GM12892 (cell line): ENCODE data around the gene PELI3.

ENCODE experiments used
- POLR2A ChIP-seq: IDR thresholded peaks from 2 replicates; pipeline ENCODE4 v1.6.1; 2011; ENCODE audit warnings: low read depth, low read length, control low read depth
- POLR2AphosphoS5 ChIP-seq: IDR thresholded peaks from 2 replicates; pipeline ENCODE4 v1.6.1; 2011; ENCODE audit warnings: low read depth, low read length, control low read depth
- TAF1 ChIP-seq: IDR thresholded peaks from 2 replicates; pipeline ENCODE4 v1.6.1; 2011; ENCODE audit warnings: low read depth, mild to moderate bottlenecking, control low read depth, low read length, borderline replicate concordance

GRCh38 chr11:66523611-66524010, 56.9 kb downstream of the PELI3 start:
- no peak for TF ChIP-seq POLR2AphosphoS5
- TF ChIP-seq POLR2A: no peak
- no peak for TF ChIP-seq TAF1
